Measurements from ENCODE around the gene CENPM. TPM values are rescaled to one million over a fixed set of nuclear protein-coding genes. Genes with fewer than 3 reads are reported as not detected.

CENPM gene
- polyA plus RNA-seq, 1 of the 3 experiments (the other 2 are of a cell fraction) = 15.6 TPM

DNA sequence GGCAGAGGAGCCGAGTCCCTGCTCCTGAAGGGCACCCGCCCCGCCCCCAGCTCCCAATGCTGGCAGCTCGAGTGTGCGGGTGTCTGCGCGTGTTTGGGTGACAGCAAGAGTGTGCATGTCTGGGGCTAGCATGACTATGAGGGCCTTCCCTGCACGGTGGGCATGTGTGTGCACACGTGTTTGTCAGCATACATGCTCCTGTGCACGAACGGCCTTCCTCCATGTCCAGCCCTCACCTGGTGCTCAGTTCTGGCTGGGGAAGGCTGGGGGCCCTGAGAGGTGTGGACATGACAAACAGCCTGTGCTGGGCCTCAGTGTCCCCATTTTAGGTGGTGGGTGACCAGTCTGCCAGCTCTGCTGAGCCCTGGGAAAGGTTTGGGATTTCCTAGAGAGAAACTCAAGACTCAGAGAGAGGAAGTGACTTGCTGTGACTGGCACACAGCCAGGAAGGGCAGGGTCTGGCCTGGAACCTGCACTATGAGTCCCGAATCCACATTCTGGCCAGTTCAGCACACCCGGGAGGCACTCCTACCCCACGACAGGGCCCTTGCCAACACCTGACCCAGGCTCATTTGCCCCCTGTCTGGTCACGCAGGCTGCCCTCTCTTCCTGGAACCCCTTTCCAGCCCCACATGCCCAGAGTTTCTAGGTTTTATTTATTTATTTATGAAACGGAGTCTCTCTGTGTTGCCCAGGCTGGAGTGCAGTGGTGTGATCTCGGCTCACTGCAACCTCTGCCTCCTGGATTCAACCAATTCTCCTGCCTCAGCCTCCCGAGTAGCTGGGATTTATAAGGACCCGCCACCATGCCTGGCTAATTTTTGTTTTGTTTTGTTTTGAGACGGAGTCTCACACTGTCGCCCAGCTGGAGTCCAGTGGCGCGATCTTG lies 28.8 kb downstream of the CENPM start:
- Histone ChIP-seq H3K9me2 (no peaks in the 10 kb centered on the region), H3K4me3 (ENCODE audit: low read depth in 2 of 2, low read length in 1 of 2) (no peak overlapping the region), H3F3A (replicated peaks; ENCODE audit: insufficient read depth) (no peaks in the 10 kb centered on the region), H3K4me2 (no peak overlapping the region), H3K9ac (no peak overlapping the region), H3K36me3 (replicated peaks in 1 of 2; ENCODE audit: control insufficient read depth in 1 of 2, insufficient read depth in 2 of 2, low read length in 1 of 2) (no peaks in the 10 kb centered on the region), H2AFZ (ENCODE audit: low read depth) (no peak overlapping the region), H3K27me3 (ENCODE audit: insufficient read depth) (peaks cover 3% of the 10 kb centered on the region; the same call in 1 of the 2 replicates), H3K79me2 (ENCODE audit: insufficient read depth) (no peaks in the 10 kb centered on the region), H4K20me1 (ENCODE audit: insufficient read depth) (no peaks in the 10 kb centered on the region), H3K9me3 (no peaks in the 10 kb centered on the region), H3K27ac (ENCODE audit: low read depth in 2 of 2, low read length in 1 of 2) (no peak overlapping the region), H3K4me1 (ENCODE audit: control insufficient read depth in 1 of 2, insufficient read depth in 2 of 2, low read depth in 1 of 2, low read length in 1 of 2) (peaks cover 0 to 3% of the 10 kb centered on the region in 2 experiments; a peak in 2 of 4 replicates)
- TF ChIP-seq SIN3A (IDR thresholded peaks at IDR 0.05; ENCODE audit: borderline replicate concordance, low read depth, low read length) = no peak
- TF ChIP-seq PBX3 (IDR thresholded peaks at IDR 0.05) = no peak
- TF ChIP-seq NFIC (IDR thresholded peaks at IDR 0.05; ENCODE audit: borderline replicate concordance) = peak; percentile 36; the same call in 1 of the 2 replicates
- no peak for TF ChIP-seq EP300 (IDR thresholded peaks at IDR 0.05; ENCODE audit: borderline replicate concordance in 1 of 2, low read depth in 1 of 2, low read length in 1 of 2)
- 88% methylated on average over 9 of the region's 23 CpGs for WGBS (ENCODE audit: low lambda C conversion rate)
- ChIA-PET POLR2A (no interaction called here), CTCF (no interaction called here)
- no peak for DNase-seq

GRCh38 chr22:41917375-41917902 lies 29.5 kb downstream of the CENPM start:
- Histone ChIP-seq H4K20me1 (ENCODE audit: insufficient read depth) (no peaks in the 10 kb centered on the region), H3K4me2 (no peak overlapping the region), H3K27ac (ENCODE audit: low read depth in 2 of 2, low read length in 1 of 2) (no peak overlapping the region), H3K9ac (no peak overlapping the region), H3K27me3 (ENCODE audit: insufficient read depth) (peaks cover 10% of the 10 kb centered on the region; the same call in 1 of the 2 replicates), H3K36me3 (replicated peaks in 1 of 2; ENCODE audit: control insufficient read depth in 1 of 2, insufficient read depth in 2 of 2, low read length in 1 of 2) (no peaks in the 10 kb centered on the region), H3F3A (replicated peaks; ENCODE audit: insufficient read depth) (no peaks in the 10 kb centered on the region), H3K79me2 (ENCODE audit: insufficient read depth) (no peaks in the 10 kb centered on the region), H3K4me1 (ENCODE audit: control insufficient read depth in 1 of 2, insufficient read depth in 2 of 2, low read depth in 1 of 2, low read length in 1 of 2) (peaks cover 0 to 3% of the 10 kb centered on the region in 2 experiments; a peak in 2 of 4 replicates), H2AFZ (ENCODE audit: low read depth) (no peak overlapping the region), H3K9me2 (no peaks in the 10 kb centered on the region), H3K4me3 (ENCODE audit: low read depth in 2 of 2, low read length in 1 of 2) (no peak overlapping the region), H3K9me3 (no peaks in the 10 kb centered on the region)
- CTCF ChIA-PET = no interaction called here
- no peak for DNase-seq
- WGBS (ENCODE audit: low lambda C conversion rate) = 11% methylated on average over 3 of the region's 11 CpGs
- no peak for TF ChIP-seq JUND (IDR thresholded peaks at IDR 0.05)
- TF ChIP-seq NRF1 (IDR thresholded peaks at IDR 0.05; ENCODE audit: low read depth, low read length) = no peak
- TF ChIP-seq NFIC (IDR thresholded peaks at IDR 0.05; ENCODE audit: borderline replicate concordance) = no peak
- TF ChIP-seq, protein P1, sequence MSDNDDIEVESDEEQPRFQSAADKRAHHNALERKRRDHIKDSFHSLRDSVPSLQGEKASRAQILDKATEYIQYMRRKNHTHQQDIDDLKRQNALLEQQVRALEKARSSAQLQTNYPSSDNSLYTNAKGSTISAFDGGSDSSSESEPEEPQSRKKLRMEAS (IDR thresholded peaks at IDR 0.05; ENCODE audit: low read depth) = no peak
- TF ChIP-seq MEF2A (IDR thresholded peaks at IDR 0.05; ENCODE audit: borderline replicate concordance, low read depth) = no peak
- TF ChIP-seq RFX5 (IDR thresholded peaks at IDR 0.05; ENCODE audit: low read length) = no peak
- TF ChIP-seq ELF1 (IDR thresholded peaks at IDR 0.05) = no peak
- no peak for TF ChIP-seq MXI1 (IDR thresholded peaks at IDR 0.05; ENCODE audit: low read depth, low read length)
- TF ChIP-seq TEAD4 (IDR thresholded peaks at IDR 0.05; ENCODE audit: borderline replicate concordance, insufficient read depth) = no peak
- TF ChIP-seq SIN3A (IDR thresholded peaks at IDR 0.05; ENCODE audit: borderline replicate concordance, low read depth, low read length) = no peak
- TF ChIP-seq, protein P2, sequence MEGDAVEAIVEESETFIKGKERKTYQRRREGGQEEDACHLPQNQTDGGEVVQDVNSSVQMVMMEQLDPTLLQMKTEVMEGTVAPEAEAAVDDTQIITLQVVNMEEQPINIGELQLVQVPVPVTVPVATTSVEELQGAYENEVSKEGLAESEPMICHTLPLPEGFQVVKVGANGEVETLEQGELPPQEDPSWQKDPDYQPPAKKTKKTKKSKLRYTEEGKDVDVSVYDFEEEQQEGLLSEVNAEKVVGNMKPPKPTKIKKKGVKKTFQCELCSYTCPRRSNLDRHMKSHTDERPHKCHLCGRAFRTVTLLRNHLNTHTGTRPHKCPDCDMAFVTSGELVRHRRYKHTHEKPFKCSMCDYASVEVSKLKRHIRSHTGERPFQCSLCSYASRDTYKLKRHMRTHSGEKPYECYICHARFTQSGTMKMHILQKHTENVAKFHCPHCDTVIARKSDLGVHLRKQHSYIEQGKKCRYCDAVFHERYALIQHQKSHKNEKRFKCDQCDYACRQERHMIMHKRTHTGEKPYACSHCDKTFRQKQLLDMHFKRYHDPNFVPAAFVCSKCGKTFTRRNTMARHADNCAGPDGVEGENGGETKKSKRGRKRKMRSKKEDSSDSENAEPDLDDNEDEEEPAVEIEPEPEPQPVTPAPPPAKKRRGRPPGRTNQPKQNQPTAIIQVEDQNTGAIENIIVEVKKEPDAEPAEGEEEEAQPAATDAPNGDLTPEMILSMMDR (IDR thresholded peaks at IDR 0.05) = no peak
- TF ChIP-seq EP300 (IDR thresholded peaks at IDR 0.05; ENCODE audit: borderline replicate concordance in 1 of 2, low read depth in 1 of 2, low read length in 1 of 2) = no peak
- TF ChIP-seq POLR2AphosphoS5 (IDR thresholded peaks at IDR 0.05; ENCODE audit: low read depth, low read length) = no peak
- POLR2A ChIA-PET = no interaction called here
